22Rv1 (cell line): Measurements from ENCODE around the gene ANK2.

Experiments used
- CTCF ChIP-seq: fragments of 450-650 bp; IDR thresholded peaks from 2 replicates; pipeline ENCODE4 v1.5.1; 2017; ENCODE audit warnings: mild to moderate bottlenecking
- ZFX ChIP-seq: fragments of 450-650 bp; IDR thresholded peaks from 2 replicates; pipeline ENCODE4 v1.6.1; 2017; ENCODE audit warnings: antibody characterized with exemption, borderline replicate concordance

GRCh38 chr4:113145519-113146291, 96.3 kb downstream of the ANK2 start:
- TF ChIP-seq CTCF (no peak), ZFX (no peak)
